Smooth muscle cell (in vitro differentiated cells): ENCODE results near the gene LBR. TPM values are rescaled to one million over a fixed set of nuclear protein-coding genes. Genes with fewer than 3 reads are reported as not detected.
"Not testable (repeated sequence)": the region's sequence is repeated elsewhere in the genome, so short reads cannot be mapped to it uniquely, and the experiment has no call there.

Experiments
- DNase-seq: peaks from one replicate; lab custom pipeline; 2025; ENCODE audit not compliant: unreplicated experiment; lab: John Stamatoyannopoulos, UW
- H2AFZ ChIP-seq: fragments of 200-600 bp; sonication (generic); 2 replicates; pipeline ENCODE4 v1.6.0; 2016; ENCODE audit warnings: antibody characterized with exemption, low read depth, mild to moderate bottlenecking
- H3F3A ChIP-seq: fragments of 200-600 bp; sonication (generic); 2 replicates; pipeline ENCODE4 v1.6.0; 2017; ENCODE audit warnings: antibody characterized with exemption, low read depth
- H3K27ac ChIP-seq: fragments of 200-600 bp; sonication (generic); 2 replicates; pipeline ENCODE4 v1.5.1; 2016; ENCODE audit warnings: low read depth, mild to moderate bottlenecking
- H3K27me3 ChIP-seq: fragments of 200-600 bp; sonication (generic); 2 replicates; pipeline ENCODE4 v1.6.1; 2016; ENCODE audit warnings: low read depth, mild to moderate bottlenecking
- H3K36me3 ChIP-seq: fragments of 200-600 bp; sonication (generic); 2 replicates; pipeline ENCODE4 v1.5.1; 2016; ENCODE audit warnings: low read depth
- H3K4me1 ChIP-seq: fragments of 200-600 bp; sonication (generic); 2 replicates; pipeline ENCODE4 v1.5.1; 2016; ENCODE audit warnings: low read depth
- H3K4me2 ChIP-seq: fragments of 200-600 bp; sonication (generic); 2 replicates; pipeline ENCODE4 v1.6.0; 2016; ENCODE audit warnings: mild to moderate bottlenecking
- H3K4me3 ChIP-seq: fragments of 200-600 bp; sonication (generic); 2 replicates; pipeline ENCODE4 v1.5.1; 2016; ENCODE audit warnings: mild to moderate bottlenecking
- H3K79me2 ChIP-seq: fragments of 200-600 bp; sonication (generic); 2 replicates; pipeline ENCODE4 v1.6.0; 2016; ENCODE audit warnings: low read depth, mild to moderate bottlenecking
- H3K9ac ChIP-seq: fragments of 200-600 bp; sonication (generic); 2 replicates; pipeline ENCODE4 v1.6.0; 2016; ENCODE audit warnings: low read depth
- H3K9me3 ChIP-seq: fragments of 200-600 bp; sonication (generic); replicated peaks from 2 replicates; pipeline ENCODE4 v1.5.1; 2016; ENCODE audit warnings: low read depth
- H4K20me1 ChIP-seq: fragments of 200-600 bp; sonication (generic); 2 replicates; pipeline ENCODE4 v1.6.0; 2016; ENCODE audit warnings: low read depth
- CTCF ChIP-seq: fragments of 200-600 bp; sonication (generic); IDR thresholded peaks from 2 replicates; pipeline ENCODE4 v1.5.1; 2017; ENCODE audit warnings: borderline replicate concordance, mild to moderate bottlenecking, antibody characterized with exemption; ENCODE audit not compliant: insufficient read depth, poor library complexity, severe bottlenecking
- WGBS: methylation state at CpG from one replicate; pipeline ENCODE4 v1.1.7; 2016; ENCODE audit warnings: low lambda C conversion rate; 5-methylcytosine and 5-hydroxymethylcytosine counted together
- polyA plus RNA-seq: library from polyadenylated mRNA; unstranded; fragments of >200 nt; fragmentation: Nextera tagmentation; extraction: Ambion mirVana; gene quantifications from 2 replicates; pipeline ENCODE4 v1.2.1, GENCODE V29; 2016
- total RNA-seq: library from RNA; depleted of rRNA; stranded (reverse); fragments of >200 nt; gene quantifications from 2 replicates; pipeline ENCODE4 v1.2.3, GENCODE V29; 2014

LBR gene
- total and polyA plus RNA-seq, 2 experiments from 2014 or later = 24.8 to 33.4 TPM

- Histone ChIP-seq H3K36me3 (no peaks in the 10 kb centered on the region), H3K4me3 (no peak overlapping the region), H3K4me2 (no peak overlapping the region), H3K27ac (no peak overlapping the region), H3K27me3 (no peaks in the 10 kb centered on the region), H3K9me3 (no peaks in the 10 kb centered on the region), H3K79me2 (no peaks in the 10 kb centered on the region), H2AFZ (no peak overlapping the region), H3K4me1 (no peaks in the 10 kb centered on the region), H4K20me1 (peaks cover 5% of the 10 kb centered on the region), H3F3A (no peaks in the 10 kb centered on the region), H3K9ac (no peak overlapping the region)
- no peak for DNase-seq
- 98% methylated on average over 5 of the region's 5 CpGs for WGBS
- TF ChIP-seq CTCF = no peak
Measured at GRCh38 chr1:225400968-225401367, 26.9 kb downstream of the LBR start.

- H3K27ac ChIP-seq = no peak overlapping the region
- no peak for DNase-seq
Measured at GRCh38 chr1:225396357-225396756, 31.5 kb downstream of the LBR start.

GRCh38 chr1:225389843-225390242 is 38.0 kb downstream of the LBR start:
- Histone ChIP-seq H3K79me2 (no peaks in the 10 kb centered on the region), H3K4me3 (no peak overlapping the region), H3K27me3 (no peaks in the 10 kb centered on the region), H4K20me1 (no peaks in the 10 kb centered on the region), H3K27ac (no peak overlapping the region), H3F3A (peaks cover 7% of the 10 kb centered on the region), H3K4me1 (no peaks in the 10 kb centered on the region), H3K4me2 (no peak overlapping the region), H3K36me3 (no peaks in the 10 kb centered on the region), H3K9ac (no peak overlapping the region), H3K9me3 (no peaks in the 10 kb centered on the region), H2AFZ (no peak overlapping the region)
- WGBS = 95% methylated on average over 4 of the region's 4 CpGs
- no peak for TF ChIP-seq CTCF
- no peak for DNase-seq

More at GRCh38 chr1:225396357-225396756, 31.5 kb downstream of the LBR start:
- no peak overlapping the region for H3K4me2 ChIP-seq
- H3K4me1 ChIP-seq = no peaks in the 10 kb centered on the region
- H3K36me3 ChIP-seq = no peaks in the 10 kb centered on the region
- H3K27me3 ChIP-seq = no peaks in the 10 kb centered on the region
- no peaks in the 10 kb centered on the region for H4K20me1 ChIP-seq
- TF ChIP-seq CTCF = no peak
- H3F3A ChIP-seq = no peaks in the 10 kb centered on the region
- H3K9me3 ChIP-seq = no peaks in the 10 kb centered on the region
- no peak overlapping the region for H3K9ac ChIP-seq
- H2AFZ ChIP-seq = no peak overlapping the region
- H3K4me3 ChIP-seq = no peak overlapping the region
- WGBS = 71% methylated on average over 2 of the region's 2 CpGs
- no peaks in the 10 kb centered on the region for H3K79me2 ChIP-seq

- no peak for DNase-seq
- Histone ChIP-seq H3K36me3 (no peaks in the 10 kb centered on the region), H4K20me1 (no peaks in the 10 kb centered on the region), H2AFZ (no peak overlapping the region), H3K4me1 (no peaks in the 10 kb centered on the region), H3K9ac (no peak overlapping the region), H3K79me2 (no peaks in the 10 kb centered on the region), H3K27me3 (no peaks in the 10 kb centered on the region), H3K27ac (no peak overlapping the region), H3K4me3 (no peak overlapping the region), H3F3A (peaks cover 7% of the 10 kb centered on the region), H3K9me3 (no peaks in the 10 kb centered on the region), H3K4me2 (no peak overlapping the region)
- TF ChIP-seq CTCF = no peak
- 51% methylated on average over 4 of the region's 4 CpGs for whole genome bisulfite sequencing
Measured at GRCh38 chr1:225388372-225388771, 39.5 kb downstream of the LBR start.

- not testable (repeated sequence) for H3K36me3 ChIP-seq, H3K4me3 ChIP-seq, H3K79me2 ChIP-seq, H3K4me2 ChIP-seq, H3K4me1 ChIP-seq, H3F3A ChIP-seq, H3K9ac ChIP-seq, H2AFZ ChIP-seq, H4K20me1 ChIP-seq, H3K27ac ChIP-seq, DNase-seq, H3K27me3 ChIP-seq, H3K9me3 ChIP-seq
- 98% methylated on average over 3 of the region's 3 CpGs for WGBS
Measured at GRCh38 chr1:225386860-225387259, 41.0 kb downstream of the LBR start.
